ENCODE measurements around the gene SMYD3.

Gene SMYD3

DNA sequence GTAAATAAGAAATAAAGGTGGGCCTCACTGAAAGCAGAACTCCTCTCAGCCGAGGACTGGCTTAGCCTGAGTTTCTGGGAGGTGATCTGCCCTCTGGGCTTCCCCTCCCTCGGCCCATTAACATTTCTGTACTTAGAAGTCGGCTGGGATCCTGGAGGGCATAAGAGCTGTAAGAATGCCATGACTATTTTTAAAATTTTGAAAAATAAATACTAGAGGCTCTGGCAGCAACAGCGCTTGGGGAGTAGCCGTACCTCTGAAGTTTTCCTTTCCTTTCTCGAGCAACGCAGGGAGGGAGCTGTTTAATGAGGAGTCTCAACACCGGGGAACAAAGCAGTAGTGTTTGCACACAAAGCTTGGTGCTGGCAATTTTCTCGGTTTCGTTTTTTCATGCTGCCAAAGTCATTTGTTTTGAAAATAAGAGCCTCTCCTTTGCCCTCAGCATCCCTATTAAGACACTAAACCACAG, 498.7 kb downstream of the SMYD3 start:
- Mint-ChIP-seq H3K27ac (no peak overlapping the region), H3K27me3 (ENCODE audit: low read depth, poor library complexity) (no peaks in the 10 kb centered on the region), H3K4me1 (peaks cover 37% of the 10 kb centered on the region), H3K36me3 (ENCODE audit: low read depth) (no peaks in the 10 kb centered on the region), H3K9me3 (no peaks in the 10 kb centered on the region), H3K4me3 (no peak overlapping the region)
- TF ChIP-seq, protein P1, sequence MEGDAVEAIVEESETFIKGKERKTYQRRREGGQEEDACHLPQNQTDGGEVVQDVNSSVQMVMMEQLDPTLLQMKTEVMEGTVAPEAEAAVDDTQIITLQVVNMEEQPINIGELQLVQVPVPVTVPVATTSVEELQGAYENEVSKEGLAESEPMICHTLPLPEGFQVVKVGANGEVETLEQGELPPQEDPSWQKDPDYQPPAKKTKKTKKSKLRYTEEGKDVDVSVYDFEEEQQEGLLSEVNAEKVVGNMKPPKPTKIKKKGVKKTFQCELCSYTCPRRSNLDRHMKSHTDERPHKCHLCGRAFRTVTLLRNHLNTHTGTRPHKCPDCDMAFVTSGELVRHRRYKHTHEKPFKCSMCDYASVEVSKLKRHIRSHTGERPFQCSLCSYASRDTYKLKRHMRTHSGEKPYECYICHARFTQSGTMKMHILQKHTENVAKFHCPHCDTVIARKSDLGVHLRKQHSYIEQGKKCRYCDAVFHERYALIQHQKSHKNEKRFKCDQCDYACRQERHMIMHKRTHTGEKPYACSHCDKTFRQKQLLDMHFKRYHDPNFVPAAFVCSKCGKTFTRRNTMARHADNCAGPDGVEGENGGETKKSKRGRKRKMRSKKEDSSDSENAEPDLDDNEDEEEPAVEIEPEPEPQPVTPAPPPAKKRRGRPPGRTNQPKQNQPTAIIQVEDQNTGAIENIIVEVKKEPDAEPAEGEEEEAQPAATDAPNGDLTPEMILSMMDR (IDR thresholded peaks at IDR 0.05): no peak
- DNase-seq: no peak

DNA sequence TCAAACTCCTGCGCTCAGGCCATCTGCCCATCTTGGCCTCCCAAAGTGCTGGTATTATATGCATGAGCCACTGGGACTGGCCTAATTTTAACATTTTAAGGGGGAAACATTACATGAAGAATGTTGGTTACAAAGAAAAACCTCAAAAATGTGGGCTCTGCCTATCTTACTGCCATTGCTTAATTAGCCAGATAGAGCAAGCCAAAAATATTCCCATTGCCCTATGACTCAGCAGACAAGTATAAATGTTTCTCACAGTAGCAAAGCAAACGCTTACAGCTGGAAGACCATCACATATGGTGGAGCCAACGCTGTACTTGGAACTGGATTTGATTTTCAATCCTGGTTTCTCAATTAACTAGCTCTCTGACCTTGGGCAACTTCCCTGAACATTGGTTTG, 502.0 kb downstream of the SMYD3 start:
- Mint-ChIP-seq H3K4me3 (no peak overlapping the region), H3K4me1 (peaks cover 48% of the 10 kb centered on the region), H3K27ac (no peak overlapping the region), H3K36me3 (ENCODE audit: low read depth) (peaks cover 6% of the 10 kb centered on the region), H3K27me3 (ENCODE audit: low read depth, poor library complexity) (no peaks in the 10 kb centered on the region), H3K9me3 (peaks cover 3% of the 10 kb centered on the region)
- DNase-seq: no peak
- TF ChIP-seq, protein P1 (IDR thresholded peaks at IDR 0.05): no peak

GRCh38 chr1:246004301-246004700, 502.8 kb downstream of the SMYD3 start:
- Mint-ChIP-seq H3K4me3 (no peak overlapping the region), H3K36me3 (ENCODE audit: low read depth) (peaks cover 6% of the 10 kb centered on the region), H3K9me3 (peaks cover 3% of the 10 kb centered on the region), H3K4me1 (peaks cover 48% of the 10 kb centered on the region), H3K27me3 (ENCODE audit: low read depth, poor library complexity) (no peaks in the 10 kb centered on the region), H3K27ac (no peak overlapping the region)
- no peak for DNase-seq
- TF ChIP-seq, protein P1 (IDR thresholded peaks at IDR 0.05): no peak

GRCh38 chr1:246003442-246003730, 503.7 kb downstream of the SMYD3 start:
- H3K4me1 Mint-ChIP-seq: peaks cover 45% of the 10 kb centered on the region

GRCh38 chr1:246002725-246003441, 504.2 kb downstream of the SMYD3 start:
- peak; percentile 94 for DNase-seq
- H3K36me3 Mint-ChIP-seq (ENCODE audit: low read depth): peaks cover 16% of the 10 kb centered on the region
- H3K9me3 Mint-ChIP-seq: peaks cover 10% of the 10 kb centered on the region
- TF ChIP-seq, protein P1 (IDR thresholded peaks at IDR 0.05): peak; percentile 94
- H3K27me3 Mint-ChIP-seq (ENCODE audit: low read depth, poor library complexity): peaks cover 4% of the 10 kb centered on the region
- H3K4me1 Mint-ChIP-seq: peaks cover 42% of the 10 kb centered on the region
- no peak overlapping the region for H3K27ac Mint-ChIP-seq
- H3K4me3 Mint-ChIP-seq: no peak overlapping the region

More at GRCh38 chr1:246003442-246003730, 503.7 kb downstream of the SMYD3 start:
- no peak overlapping the region for H3K27ac Mint-ChIP-seq
- peaks cover 9% of the 10 kb centered on the region for H3K9me3 Mint-ChIP-seq
- no peak for DNase-seq
- H3K36me3 Mint-ChIP-seq (ENCODE audit: low read depth): peaks cover 15% of the 10 kb centered on the region
- H3K27me3 Mint-ChIP-seq (ENCODE audit: low read depth, poor library complexity): peaks cover 4% of the 10 kb centered on the region
- no peak overlapping the region for H3K4me3 Mint-ChIP-seq
- TF ChIP-seq, protein P1 (IDR thresholded peaks at IDR 0.05): peak; percentile 23

- peaks cover 46% of the 10 kb centered on the region for H3K4me1 Mint-ChIP-seq
- H3K4me3 Mint-ChIP-seq: no peak overlapping the region
- DNase-seq: no peak
- H3K9me3 Mint-ChIP-seq: peaks cover 10% of the 10 kb centered on the region
- TF ChIP-seq, protein P1 (IDR thresholded peaks at IDR 0.05): no peak
- no peak overlapping the region for H3K27ac Mint-ChIP-seq
- H3K36me3 Mint-ChIP-seq (ENCODE audit: low read depth): peaks cover 16% of the 10 kb centered on the region
- peaks cover 4% of the 10 kb centered on the region for H3K27me3 Mint-ChIP-seq (ENCODE audit: low read depth, poor library complexity)
These were observed 505.2 kb downstream of the SMYD3 start for GRCh38 chr1:246001837-246002230.

Measured in nephron progenitor cell (in vitro differentiated cells).